GM19455 (cell line): ENCODE data around the gene DRC1.
"Not testable (repeated sequence)": the region's sequence is repeated elsewhere in the genome, so short reads cannot be mapped to it uniquely, and the experiment has no call there.

ENCODE experiments used
- ATAC-seq: cut with Tn5 transposase; IDR thresholded peaks from one replicate; pipeline ENCODE4 v1.9.1; 2021; ENCODE audit not compliant: unreplicated experiment

The DRC1 gene

GRCh38 chr2:26462511-26463243 lies 61.0 kb downstream of the DRC1 start:
- no peak for ATAC-seq

GRCh38 chr2:26463244-26464192 lies 61.8 kb downstream of the DRC1 start:
- ATAC-seq: no peak

GRCh38 chr2:26464390-26465265 lies 62.9 kb downstream of the DRC1 start:
- ATAC-seq: no peak

- no peak for ATAC-seq
Observed at GRCh38 chr2:26465266-26465925, 63.7 kb downstream of the DRC1 start.

- ATAC-seq: no peak
Observed at GRCh38 chr2:26465981-26466471, 64.3 kb downstream of the DRC1 start.

- ATAC-seq: no peak
Observed at GRCh38 chr2:26466662-26467310, 65.1 kb downstream of the DRC1 start.

GRCh38 chr2:26468544-26468943 lies 66.8 kb downstream of the DRC1 start:
- ATAC-seq: not testable (repeated sequence)

- no peak for ATAC-seq
Observed at GRCh38 chr2:26469092-26469710, 67.5 kb downstream of the DRC1 start.

GRCh38 chr2:26469955-26470354 lies 68.2 kb downstream of the DRC1 start:
- ATAC-seq: no peak

GRCh38 chr2:26470601-26471260 lies 69.0 kb downstream of the DRC1 start:
- ATAC-seq: no peak

- ATAC-seq: no peak
Observed at GRCh38 chr2:26471289-26471688, 69.6 kb downstream of the DRC1 start.

- ATAC-seq: no peak
Observed at GRCh38 chr2:26471766-26472706, 70.3 kb downstream of the DRC1 start.

- no peak for ATAC-seq
Observed at GRCh38 chr2:26472821-26473655, 71.3 kb downstream of the DRC1 start.

- ATAC-seq: no peak
Observed at GRCh38 chr2:26473796-26474195, 72.1 kb downstream of the DRC1 start.

- ATAC-seq: no peak
Observed at GRCh38 chr2:26474261-26474785, 72.6 kb downstream of the DRC1 start.

- ATAC-seq: no peak
Observed at GRCh38 chr2:26475037-26475436, 73.3 kb downstream of the DRC1 start.
